Stimulated activated CD4-positive, alpha-beta T cell treated with anti-CD3 and anti-CD28 coated beads, Interleukin-12 subunit alpha, Interleukin-12 subunit beta, amount 100 ng/mL, for 48 hours (primary cell): ENCODE measurements around the gene GAS7.

Source experiments
- DNase-seq, 3 donors: peaks; one replicate each; pipeline ENCODE4 v3.0.0-alpha.2; 2020; ENCODE audit warnings: low read depth in 2 of 3, low spot score in 1 of 3

GAS7 gene

DNA sequence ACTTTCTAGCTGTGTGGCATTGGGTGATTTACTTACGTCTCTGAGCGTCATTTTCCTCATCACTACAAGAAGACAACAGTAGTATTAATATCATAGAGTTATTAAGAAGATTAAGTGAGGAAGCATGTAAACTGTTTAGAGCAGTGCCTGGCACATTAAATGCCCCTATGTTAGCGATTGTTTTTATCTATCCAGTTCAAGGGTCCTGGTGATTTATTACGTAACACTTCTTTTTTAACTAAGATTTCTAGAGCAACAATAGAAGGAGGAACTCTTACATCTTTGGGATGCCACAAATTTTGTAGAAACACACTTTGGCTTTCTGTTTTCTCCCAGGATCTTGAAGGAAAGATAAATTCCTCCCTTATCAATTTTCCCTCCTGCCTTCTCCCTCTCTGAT is 3.3 kb upstream of the GAS7 start:
- DNase-seq = no peak

GRCh38 chr17:10200645-10201044 is 2.2 kb upstream of the GAS7 start:
- no peak for DNase-seq

DNA sequence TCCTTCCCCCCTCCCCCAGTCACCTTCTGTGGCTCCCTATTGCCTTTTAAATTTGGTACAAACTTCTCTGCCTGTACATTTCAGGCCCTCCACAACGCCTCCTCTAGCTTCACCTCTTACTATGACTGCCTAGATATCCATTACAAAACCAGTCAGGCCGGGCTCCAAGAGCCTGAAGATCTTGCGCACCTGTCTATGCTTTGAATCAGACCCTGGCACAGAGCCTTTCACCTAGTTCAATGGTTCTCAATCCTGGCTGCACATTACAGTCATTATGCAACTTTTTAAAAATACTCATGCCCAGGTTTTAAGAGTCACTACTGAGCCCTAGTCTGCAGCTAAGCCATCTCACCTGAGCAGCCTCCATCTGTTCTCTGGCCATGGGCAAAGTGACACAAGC is 1.6 kb upstream of the GAS7 start:
- no peak for DNase-seq

DNA sequence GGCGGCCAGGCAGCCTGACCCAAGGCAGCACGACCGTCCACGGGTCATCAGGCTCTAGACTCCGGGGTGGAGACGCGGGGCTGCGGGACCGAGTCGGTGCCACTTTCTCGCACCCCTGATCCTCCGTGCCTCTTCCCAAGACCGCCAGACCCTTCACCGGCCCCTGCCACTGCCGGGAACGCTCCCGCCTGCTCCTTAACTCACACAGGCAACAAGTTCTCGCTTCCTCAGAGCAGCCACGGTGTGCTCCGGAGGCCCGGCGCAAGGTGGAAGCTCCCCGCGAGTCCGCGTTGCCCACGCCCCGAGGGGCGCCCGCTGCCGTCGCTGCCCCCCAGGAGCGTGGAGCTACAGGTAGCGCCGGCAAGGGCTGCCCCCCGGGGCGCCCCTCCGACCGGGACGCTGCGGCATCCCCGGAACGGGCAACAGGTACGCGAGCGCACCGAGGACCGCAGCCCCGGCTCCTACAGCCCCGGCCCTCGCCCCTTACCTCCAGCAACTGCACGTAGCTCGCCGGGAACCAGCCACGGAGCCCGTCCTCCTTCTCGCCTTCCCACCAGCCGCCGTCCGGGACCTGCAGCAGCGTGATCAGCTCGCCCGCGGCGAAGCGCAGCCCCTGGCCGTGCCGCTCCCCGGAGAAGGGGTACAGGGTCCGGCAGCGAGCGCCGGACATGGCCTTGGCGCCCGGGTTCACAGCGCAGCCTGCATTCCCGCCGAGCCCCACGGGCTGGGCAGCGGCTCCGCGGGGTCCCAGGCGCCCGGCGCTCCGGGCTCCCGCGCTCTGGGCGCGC is 491 bp downstream of the GAS7 start:
- no peak for DNase-seq

DNA sequence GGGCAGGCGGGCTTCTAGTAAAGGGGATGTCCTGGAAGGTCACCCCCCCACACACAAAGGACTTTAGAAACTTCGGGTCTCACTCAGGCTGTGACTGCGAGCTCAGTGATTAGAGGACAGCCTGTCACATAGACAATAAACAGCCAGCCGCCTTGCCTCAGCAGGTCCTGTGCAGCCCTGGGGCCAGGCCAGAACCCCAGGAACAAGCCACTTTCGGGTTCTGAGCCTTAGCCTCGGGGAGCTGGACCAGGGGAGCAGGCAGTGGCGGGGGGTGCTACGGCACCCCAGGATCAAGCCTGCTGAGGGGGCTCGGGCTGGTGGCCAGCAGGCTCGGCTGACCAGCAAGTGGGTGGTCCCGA is 1.1 kb downstream of the GAS7 start:
- no peak for DNase-seq

DNA sequence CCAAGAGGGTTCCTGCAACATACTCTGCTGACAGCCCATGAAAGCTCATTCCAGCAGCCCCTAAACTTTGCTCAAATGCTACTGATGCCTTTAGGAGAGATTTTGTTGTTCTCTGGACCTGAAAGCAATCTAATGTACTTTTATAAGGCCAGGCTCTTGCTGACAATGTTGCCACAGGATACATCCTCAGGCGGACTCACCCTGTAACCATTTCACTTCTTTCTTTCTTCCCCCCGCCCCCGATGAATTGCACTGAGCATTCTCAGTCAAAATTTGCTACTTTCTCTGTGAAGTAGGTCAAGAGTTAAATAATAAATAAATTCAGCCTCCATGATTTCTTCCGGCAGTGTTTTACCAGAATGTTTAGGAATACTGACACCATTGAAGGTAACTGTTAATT is 1.5 kb downstream of the GAS7 start:
- DNase-seq = no peak

DNA sequence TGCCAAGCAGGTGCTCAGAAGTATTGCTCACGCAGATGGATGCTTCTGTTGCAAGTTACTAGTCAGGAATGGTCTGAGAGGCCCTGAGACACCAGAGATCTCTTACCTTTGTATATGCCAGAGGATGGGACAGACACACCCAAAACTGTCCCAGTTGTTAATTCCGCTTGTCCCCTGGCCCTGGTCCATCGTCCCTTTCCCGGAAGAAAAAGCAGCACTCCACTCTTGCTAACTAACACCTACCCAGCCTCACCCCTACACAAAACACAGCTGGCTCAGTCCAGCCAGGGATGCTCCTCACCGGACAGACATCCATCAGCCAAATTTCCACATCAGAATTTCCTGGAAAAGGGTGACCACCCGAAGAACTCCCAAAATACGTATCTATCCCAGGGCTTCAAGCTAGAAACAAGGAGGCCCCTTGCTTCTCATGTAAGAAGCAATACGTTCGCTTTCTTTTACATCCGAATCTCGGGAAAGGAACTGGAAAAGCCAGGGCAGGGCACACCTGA is 2.0 kb downstream of the GAS7 start:
- no peak for DNase-seq

DNA sequence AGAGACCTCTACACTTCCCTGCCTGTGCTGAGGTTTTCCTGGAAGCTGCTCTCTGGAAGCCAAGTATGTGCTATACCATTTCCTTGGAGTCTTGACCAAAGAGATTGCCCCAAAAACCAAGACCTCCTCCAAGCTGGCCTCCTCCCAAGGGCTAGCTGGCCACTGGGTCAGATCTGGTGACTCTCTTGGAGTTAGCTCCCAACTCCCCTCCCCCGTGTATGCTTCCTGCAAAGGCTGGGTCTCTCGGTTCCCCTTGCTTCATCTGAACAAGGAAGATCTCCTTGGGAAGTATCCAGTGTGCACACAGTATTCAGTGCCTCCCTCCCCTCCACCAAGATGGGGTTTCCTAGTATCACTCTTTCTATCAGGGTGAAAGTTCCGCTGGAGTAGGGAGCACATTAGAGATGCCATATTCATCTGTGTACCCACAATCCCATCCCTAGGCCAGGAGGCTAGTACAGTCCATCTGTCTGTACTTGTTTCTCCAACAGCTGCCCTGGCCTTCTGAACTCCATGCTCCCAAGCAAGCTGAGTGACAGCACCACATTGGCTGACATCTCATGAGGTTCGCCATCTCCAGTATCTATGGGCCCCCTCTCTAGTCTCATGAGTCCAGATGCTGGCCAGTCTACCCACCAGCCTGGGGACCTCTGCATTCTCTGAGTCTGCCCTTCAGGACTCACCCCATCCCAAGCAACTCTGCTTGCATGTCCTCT is 3.2 kb downstream of the GAS7 start:
- no peak for DNase-seq

DNA sequence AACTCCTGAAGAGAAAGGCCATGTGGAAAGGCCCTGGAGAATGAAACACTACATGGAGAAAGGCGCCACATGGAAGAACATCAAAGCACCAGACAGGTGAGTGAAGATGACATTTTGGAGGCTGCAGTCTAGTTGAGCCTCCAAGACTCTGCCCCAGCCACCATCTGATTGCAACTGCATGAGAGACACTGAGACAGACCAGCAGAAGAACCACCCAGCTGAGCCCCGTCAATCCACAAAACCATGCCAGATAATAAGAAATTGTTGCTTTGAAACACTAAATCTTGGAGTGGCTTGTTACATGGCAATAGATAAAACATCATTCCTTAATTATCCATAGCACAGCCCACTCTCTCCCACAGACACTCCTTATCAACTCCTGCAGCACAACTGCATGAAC is 4.8 kb downstream of the GAS7 start:
- no peak for DNase-seq

- DNase-seq = no peak
Measured at GRCh38 chr17:10192972-10193371, 5.4 kb downstream of the GAS7 start.

DNA sequence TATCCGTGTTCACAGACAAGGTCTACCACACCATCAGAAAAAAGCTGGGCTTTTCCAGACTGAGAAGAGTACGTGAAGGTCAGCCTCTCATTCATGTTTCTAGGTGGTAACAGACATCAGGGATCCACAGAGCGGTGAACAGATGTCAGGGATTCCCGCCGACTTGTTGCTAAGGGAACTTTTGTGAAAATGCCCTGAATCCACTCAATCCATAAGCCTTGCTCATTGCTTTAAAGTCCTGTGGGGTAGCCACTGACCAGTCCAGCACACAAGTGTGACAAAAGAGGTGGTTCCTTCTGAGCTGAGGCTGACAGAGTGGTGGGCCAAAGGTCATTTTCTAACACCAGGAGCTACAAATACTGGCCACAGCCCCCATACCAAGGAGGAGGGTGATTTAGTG is 5.9 kb downstream of the GAS7 start:
- DNase-seq = no peak

GRCh38 chr17:10187456-10187855 is 10.9 kb downstream of the GAS7 start:
- DNase-seq = no peak

GRCh38 chr17:10186771-10187410 is 11.5 kb downstream of the GAS7 start:
- DNase-seq = no peak

- no peak for DNase-seq
Measured at GRCh38 chr17:10183931-10184930, 14.2 kb downstream of the GAS7 start.

GRCh38 chr17:10182785-10183184 is 15.6 kb downstream of the GAS7 start:
- no peak for DNase-seq

DNA sequence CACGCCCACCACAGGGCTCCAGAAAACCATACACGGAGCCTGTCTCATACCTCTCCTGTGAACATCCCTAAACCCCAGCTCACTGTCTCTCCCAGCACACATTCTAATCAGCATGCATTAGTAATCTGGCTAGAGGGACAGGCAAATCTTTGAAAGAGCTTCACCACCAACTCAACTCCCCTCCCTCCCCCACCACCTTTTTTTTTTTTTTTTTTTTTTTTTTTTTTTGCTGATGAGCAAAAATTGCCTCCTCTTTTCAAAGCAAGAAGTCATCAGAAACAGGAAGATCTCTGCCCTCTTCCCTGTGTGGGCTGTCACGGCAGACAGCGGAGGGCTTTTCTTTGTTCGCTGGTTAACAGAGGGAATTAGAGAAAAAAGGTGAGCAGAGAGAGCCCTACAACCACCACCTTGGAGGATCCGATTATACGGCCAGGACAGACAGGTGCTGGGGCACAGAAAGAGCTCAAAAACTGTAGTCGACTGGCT is 19.9 kb downstream of the GAS7 start:
- no peak for DNase-seq

DNA sequence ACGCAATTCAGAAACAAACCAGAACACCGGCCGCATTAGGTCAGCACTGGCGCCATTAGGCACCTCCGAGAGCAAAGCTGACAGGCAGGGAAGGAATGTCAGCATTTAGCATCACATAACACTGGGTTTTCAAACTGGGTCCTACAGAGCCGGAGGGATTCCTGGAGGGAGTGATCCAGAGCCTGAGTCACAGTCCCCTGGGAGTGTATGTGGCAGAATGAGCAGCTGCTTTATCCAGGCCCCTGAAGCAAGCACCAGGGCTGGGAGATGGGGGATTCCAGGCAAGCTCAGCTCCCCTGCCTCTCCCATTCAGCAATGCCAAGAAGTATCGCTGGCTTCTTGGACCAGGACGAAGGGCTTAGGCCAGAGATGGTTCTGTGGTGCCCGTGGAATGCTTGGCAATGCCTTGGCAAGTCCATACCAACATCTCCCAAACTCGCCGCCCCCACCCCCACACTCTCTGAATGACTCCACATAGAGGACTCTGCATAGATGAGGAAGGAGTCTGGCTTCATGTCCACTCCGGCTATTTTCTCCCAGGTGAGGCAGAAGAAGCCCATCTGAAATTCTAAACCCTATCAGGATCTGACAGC is 20.4 kb downstream of the GAS7 start:
- no peak for DNase-seq

- no peak for DNase-seq
Measured at GRCh38 chr17:10177131-10177912, 21.1 kb downstream of the GAS7 start.

- DNase-seq = no peak
Measured at GRCh38 chr17:10173913-10174312, 24.5 kb downstream of the GAS7 start.

DNA sequence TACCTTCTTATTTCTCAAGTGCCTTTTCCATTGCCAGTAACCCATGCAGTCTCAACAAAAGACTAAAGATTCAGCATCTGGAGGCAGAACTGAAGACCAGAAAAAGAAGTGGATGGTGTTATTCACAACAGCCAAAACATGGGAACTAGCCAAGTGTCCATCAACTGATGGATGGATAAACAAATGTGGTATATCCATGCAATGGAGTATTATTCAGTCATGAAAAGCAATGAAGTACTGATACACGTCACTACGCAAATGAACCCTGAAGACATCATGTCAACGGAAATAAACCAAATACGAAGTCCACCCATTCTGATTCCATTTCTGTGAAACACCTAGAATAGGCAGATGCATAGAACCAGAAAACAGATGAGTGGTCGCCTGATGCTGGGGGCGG is 25.6 kb downstream of the GAS7 start:
- DNase-seq = no peak
